GM12872 (cell line): ENCODE measurements around the gene C18orf54.

Experiments
- TF ChIP-seq, protein P1 (sequence below): IDR thresholded peaks from 3 replicates; pipeline ENCODE4 v1.5.1; 2011; ENCODE audit warnings: low read depth, mild to moderate bottlenecking, low read length, moderate library complexity; ENCODE audit not compliant: insufficient read depth

C18orf54 gene

DNA sequence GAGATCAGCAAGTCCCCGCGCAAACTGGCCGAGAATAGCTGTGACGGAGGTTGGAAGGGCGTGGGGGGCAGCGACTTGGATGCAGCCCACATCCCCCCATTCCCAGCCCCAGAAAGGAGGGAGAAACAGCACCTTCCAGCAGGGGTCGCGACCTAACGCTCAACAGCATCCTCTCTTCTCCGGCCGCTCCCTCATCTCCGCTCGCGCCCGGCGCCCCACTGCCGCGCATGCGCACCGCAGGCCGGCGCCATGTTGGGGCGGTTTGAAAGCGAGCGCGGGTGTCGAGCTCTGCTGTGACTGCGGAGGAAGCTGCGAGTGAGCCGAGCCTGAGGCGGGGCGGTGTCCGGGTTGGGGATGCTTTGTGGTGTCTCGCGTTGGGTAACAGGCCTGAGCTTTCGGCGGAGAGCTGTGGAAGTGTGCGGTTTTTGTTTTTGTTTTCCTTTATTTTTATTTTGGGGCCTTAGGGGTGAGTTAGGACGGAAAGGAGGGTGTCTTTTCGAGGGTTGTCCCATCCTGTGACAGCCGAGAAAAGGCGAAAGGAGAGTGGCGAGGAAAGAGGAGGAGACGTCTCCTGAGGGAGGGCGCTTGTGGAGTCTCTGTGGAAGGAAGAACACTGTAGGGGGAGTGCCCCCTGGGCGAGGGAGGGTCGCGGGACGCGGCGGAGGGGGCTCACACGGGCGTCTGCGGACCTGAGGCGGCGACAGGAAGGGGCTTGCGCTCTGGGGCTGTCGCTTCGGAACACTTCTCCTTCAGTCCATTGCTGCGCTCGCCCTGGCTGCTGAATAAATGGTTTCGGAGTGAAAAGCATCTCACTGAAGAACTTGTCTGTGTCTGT lies at the start of gene C18orf54, which contains the start of gene STARD6:
Gene C18orf54 (plus strand): TSS at position 247 of the 835 bp plus-strand sequence. CDS start 2,667 bp downstream, outside the sequence.
Gene STARD6 (minus strand): TSS at position 199 of the 835 bp plus-strand sequence. CDS start 3,285 bp downstream, outside the sequence.
- TF ChIP-seq, protein P1, sequence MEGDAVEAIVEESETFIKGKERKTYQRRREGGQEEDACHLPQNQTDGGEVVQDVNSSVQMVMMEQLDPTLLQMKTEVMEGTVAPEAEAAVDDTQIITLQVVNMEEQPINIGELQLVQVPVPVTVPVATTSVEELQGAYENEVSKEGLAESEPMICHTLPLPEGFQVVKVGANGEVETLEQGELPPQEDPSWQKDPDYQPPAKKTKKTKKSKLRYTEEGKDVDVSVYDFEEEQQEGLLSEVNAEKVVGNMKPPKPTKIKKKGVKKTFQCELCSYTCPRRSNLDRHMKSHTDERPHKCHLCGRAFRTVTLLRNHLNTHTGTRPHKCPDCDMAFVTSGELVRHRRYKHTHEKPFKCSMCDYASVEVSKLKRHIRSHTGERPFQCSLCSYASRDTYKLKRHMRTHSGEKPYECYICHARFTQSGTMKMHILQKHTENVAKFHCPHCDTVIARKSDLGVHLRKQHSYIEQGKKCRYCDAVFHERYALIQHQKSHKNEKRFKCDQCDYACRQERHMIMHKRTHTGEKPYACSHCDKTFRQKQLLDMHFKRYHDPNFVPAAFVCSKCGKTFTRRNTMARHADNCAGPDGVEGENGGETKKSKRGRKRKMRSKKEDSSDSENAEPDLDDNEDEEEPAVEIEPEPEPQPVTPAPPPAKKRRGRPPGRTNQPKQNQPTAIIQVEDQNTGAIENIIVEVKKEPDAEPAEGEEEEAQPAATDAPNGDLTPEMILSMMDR = peak; percentile 74

DNA sequence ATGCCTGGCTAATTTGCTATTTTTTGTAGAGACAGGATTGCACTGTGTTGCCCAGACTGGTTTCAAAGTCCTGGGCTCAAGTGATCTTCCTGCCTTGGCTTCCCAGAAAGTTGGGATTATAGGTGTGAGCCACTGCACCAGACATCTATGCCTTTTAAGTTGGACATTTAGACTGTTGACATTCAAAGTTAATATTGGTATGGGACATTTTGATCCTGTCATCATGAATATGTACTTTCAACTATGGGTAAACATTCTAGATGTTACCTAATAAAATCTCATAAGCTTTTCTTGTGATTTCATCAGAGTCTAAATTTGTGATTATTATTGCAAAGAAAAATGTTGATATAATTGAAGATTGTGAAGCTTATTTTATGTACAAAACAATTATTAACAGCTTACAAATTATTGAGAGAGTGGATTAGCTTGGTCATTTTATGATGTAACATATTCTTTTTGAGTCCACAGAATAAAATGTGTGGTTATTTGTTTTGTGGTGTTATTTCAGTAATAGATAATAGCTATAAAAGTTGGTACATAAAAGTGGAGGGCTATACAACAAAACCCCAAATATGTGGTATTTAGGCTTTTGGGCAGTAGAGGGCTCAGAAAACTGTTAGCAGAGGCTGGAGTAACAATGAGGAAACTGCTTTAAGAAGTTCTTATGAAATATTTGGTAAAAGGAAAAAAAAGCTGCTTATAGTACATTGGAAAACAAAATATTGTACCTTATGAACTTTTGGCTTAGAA lies 41.5 kb upstream of the C18orf54 start:
- TF ChIP-seq, protein P1 = no peak

DNA sequence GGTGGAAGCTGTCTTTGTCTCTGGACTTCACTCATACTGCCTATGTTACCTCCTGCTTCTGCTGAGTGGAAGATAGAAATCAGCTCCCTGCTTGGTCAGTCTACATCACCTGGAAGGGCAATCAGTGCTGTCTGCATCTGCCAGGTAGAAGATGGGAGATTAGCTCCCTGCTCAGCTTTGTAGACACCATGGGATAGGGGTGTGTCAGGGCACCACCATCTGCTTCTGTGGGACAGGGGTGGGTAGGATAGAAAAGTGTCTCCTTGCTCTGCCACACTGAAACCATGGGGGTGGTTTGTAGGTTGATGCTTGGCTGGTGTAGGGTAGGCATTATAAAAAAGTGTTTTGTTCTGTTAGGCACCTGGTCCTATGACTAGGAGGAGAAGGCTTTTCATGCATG lies 34.1 kb upstream of the C18orf54 start:
- TF ChIP-seq, protein P1 = no peak

DNA sequence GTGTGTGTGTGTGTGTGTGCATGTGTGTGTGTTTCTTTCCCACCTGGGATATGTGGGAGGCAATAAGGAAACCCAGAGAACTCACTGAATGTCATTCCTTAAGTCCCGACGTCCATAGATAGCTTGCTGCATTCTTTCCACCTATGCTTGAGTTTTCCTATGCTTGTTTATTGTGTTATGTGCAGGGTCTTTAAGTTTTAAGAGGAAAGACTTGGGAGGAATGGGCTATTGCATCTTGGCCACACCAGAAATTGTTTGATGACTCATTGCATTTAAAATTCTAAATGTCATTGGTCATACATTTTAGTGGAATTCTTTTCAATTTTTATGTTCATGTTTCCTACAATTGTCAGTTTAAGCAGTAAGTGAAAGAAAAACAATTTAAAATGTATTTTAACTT lies 33.7 kb upstream of the C18orf54 start:
- TF ChIP-seq, protein P1 = no peak

DNA sequence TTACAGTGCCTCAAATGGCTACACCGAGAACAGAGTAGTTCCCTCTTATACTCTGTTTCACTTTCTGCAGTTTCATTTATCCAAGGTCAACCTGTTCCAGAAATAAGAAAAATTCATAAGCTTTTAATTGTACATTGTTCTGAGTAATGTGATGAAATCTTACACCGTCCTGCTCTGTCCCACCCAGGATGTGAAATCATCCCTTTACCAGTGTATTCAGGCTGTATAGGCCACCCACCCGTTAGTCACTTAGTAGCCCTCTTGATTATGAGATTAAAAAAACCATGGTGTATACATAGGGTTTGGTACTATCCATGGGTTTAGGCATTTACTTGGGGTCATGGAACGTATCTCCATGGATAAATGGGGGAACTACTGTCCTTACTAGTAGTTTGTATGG lies 29.9 kb upstream of the C18orf54 start:
- TF ChIP-seq, protein P1 = no peak

DNA sequence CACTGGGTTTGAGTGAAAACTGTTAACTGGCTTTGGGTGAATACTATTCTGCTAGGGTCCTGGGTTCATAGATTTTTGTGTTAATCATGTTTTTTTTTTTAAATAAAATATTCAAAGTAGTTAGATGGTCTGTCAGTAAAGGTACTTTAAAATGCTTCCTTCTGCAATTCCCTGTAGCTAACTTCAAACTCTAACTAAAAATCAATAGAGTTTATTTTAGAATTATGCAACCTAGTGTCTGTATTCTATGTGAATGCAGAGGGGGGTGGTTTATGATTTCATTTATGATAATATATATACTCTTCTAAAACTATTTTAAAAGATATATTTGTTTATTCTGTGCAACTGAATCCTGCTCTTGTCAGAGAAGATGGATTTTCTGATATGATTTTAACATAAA lies 27.9 kb upstream of the C18orf54 start:
- TF ChIP-seq, protein P1 = no peak

DNA sequence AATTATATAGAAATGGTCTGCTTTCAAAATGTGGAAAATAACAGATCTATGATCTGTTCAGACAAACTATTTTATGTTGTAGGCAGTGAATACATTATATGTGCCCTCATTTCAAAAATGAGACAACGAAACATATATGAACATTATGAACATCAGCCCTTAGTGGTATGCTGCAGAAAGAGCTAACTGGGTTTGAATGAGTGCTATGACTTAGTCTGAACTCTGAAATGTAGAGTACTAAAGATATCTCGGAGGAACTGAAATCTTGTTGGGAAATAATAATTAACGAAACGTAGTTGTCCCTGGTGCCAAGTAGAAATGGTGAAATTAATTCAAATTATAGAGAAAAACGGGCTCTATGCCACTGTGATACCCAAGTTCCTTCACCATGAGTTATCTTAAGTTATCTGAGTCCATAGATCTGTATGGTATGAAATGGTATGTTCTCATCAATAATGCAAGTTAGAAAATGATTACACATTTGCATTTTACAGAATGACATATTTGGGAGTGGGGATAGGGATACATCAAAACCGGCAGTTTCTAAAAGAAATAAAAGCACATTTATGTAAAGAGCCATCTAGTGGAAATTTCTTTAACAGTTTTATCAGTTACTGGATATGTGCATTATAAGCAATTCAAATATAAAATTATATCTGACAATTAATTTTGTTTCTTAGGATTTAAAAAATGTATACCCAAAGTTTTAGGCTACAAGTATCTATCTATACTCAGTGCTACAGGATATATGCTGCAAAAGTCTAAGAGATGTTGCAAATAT lies 26.7 kb upstream of the C18orf54 start:
- TF ChIP-seq, protein P1 = no peak
